ENCODE measurements around the gene ANGPTL8. TPM values are rescaled to one million over a fixed set of nuclear protein-coding genes. Genes with fewer than 3 reads are reported as not detected.

The ANGPTL8 gene
- total and polyA plus RNA-seq, 9 of the 15 experiments (the other 6 are each of a cell fraction or from before 2014, with no cell fraction given), result not detected

DNA sequence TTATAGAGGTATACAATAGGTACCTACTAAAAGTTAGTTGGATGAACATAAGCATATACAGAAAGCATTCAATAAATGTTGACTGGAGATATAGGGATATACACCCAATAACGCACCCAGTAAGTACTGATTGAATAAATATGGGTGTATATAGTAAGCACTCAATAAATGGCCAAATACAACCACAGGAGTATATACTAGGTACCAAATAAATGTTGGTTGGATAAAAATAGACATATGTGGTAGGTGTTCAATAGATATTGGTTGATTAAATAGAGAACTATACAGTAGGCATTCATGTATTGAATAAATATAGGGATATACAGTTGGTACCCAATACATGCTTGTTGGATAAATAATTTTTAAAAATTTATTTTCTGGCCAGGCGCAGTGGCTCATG is 9.4 kb downstream of the ANGPTL8 start:
- no peaks in the 10 kb centered on the region for H3K9me3 ChIP-seq (replicated peaks; ENCODE audit: control insufficient read depth, insufficient read depth, low read depth, low read length)
- TF ChIP-seq KDM4B (IDR thresholded peaks at IDR 0.05; ENCODE audit: borderline replicate concordance in 2 of 2, low read depth in 1 of 2), result no peak
- TF ChIP-seq ATF1 (CRISPR knock-in tag; IDR thresholded peaks at IDR 0.05), result no peak
- TF ChIP-seq ATF1 (tag; IDR thresholded peaks at IDR 0.05), result no peak
- peak; percentile 93 for TF ChIP-seq ZKSCAN8 (CRISPR knock-in tag; IDR thresholded peaks at IDR 0.05)
- POLR2A ChIA-PET, result interaction anchor here (0.5 kb wide), 1 partner anchor 1651 kb away, joined by 3 read pairs; no protein-coding TSS in a partner anchor
- DNase-seq (ENCODE audit: extremely low read depth in 1 of 4, low spot score in 3 of 4), result no peak
- no peak overlapping the region for H3K4me2 ChIP-seq (ENCODE audit: insufficient read depth, low read length)
- no peak for FAIRE-seq
- intact Hi-C loops (cut with micrococcal nuclease) (no loop called here), in situ Hi-C loops (cut with MboI) (no loop called here)
- H3K27me3 ChIP-seq (ENCODE audit: control insufficient read depth in 2 of 2, insufficient read depth in 2 of 2, low read length in 2 of 2), result no peaks in the 10 kb centered on the region
- CTCF ChIA-PET (ENCODE audit: low intra/inter-chr PET ratio), result no interaction called here
- H3K9me1 ChIP-seq (ENCODE audit: control insufficient read depth, insufficient read depth, low read length), result no peaks in the 10 kb centered on the region
- H3K4me3 ChIP-seq, result no peak overlapping the region
- no peak overlapping the region for H3K27ac ChIP-seq (ENCODE audit: extremely low read depth, low read depth, low read length)
- H3K36me3 ChIP-seq (ENCODE audit: control insufficient read depth, insufficient read depth, low read length), result peaks cover 23% of the 10 kb centered on the region; the same call in 2 of the 3 replicates
- no peak overlapping the region for H2AFZ ChIP-seq (ENCODE audit: low read depth, low read length)
- no TSS peak for BruUV-seq (replicated peaks)
- no peak overlapping the region for H3K9ac ChIP-seq (ENCODE audit: insufficient read depth in 1 of 2, low read depth in 2 of 2, low read length in 2 of 2)
- 79% methylated on average over 2 of the region's 2 CpGs for WGBS (ENCODE audit: insufficient coverage, low coverage, missing lambda C conversion rate)
- H3K4me1 ChIP-seq (replicated peaks in 1 of 2; ENCODE audit: control insufficient read depth in 2 of 2, insufficient read depth in 2 of 2, low read length in 2 of 2), result peaks cover 0 to 5% of the 10 kb centered on the region in 2 experiments; a peak in 1 of 5 replicates
- no peaks in the 10 kb centered on the region for H3K79me2 ChIP-seq (ENCODE audit: control insufficient read depth, insufficient read depth, low read length)
- no peaks in the 10 kb centered on the region for H4K20me1 ChIP-seq (replicated peaks; ENCODE audit: control insufficient read depth, insufficient read depth, low read length)
- no peak for ATAC-seq

- ATAC-seq (no peak), DNase-seq (ENCODE audit: extremely low read depth in 1 of 4, low spot score in 3 of 4) (no peak), FAIRE-seq (no peak)
- BruUV-seq (replicated peaks), result no TSS peak
- peaks cover 23% of the 10 kb centered on the region; the same call in 2 of the 3 replicates for H3K36me3 ChIP-seq (ENCODE audit: control insufficient read depth, insufficient read depth, low read length)
- no peaks in the 10 kb centered on the region for H3K9me3 ChIP-seq (replicated peaks; ENCODE audit: control insufficient read depth, insufficient read depth, low read depth, low read length)
- POLR2A ChIA-PET, result interaction anchor here (0.5 kb wide), 1 partner anchor 9 kb away, joined by 3 read pairs; no protein-coding TSS in a partner anchor
- intact Hi-C loops (cut with micrococcal nuclease), result no loop called here
- CTCF ChIA-PET (ENCODE audit: low intra/inter-chr PET ratio), result interaction anchor here (0.6 kb wide), 1 partner anchor 25 kb away, joined by 3 read pairs; no protein-coding TSS in a partner anchor
- no peaks in the 10 kb centered on the region for H3K27me3 ChIP-seq (ENCODE audit: control insufficient read depth in 2 of 2, insufficient read depth in 2 of 2, low read length in 2 of 2)
- no peaks in the 10 kb centered on the region for H3K9me1 ChIP-seq (ENCODE audit: control insufficient read depth, insufficient read depth, low read length)
- H2AFZ ChIP-seq (ENCODE audit: low read depth, low read length), result no peak overlapping the region
- H3K4me1 ChIP-seq (replicated peaks in 1 of 2; ENCODE audit: control insufficient read depth in 2 of 2, insufficient read depth in 2 of 2, low read length in 2 of 2), result peaks cover 0 to 5% of the 10 kb centered on the region in 2 experiments; a peak in 2 of 5 replicates
- no peaks in the 10 kb centered on the region for H3K79me2 ChIP-seq (ENCODE audit: control insufficient read depth, insufficient read depth, low read length)
- 0 out of 2 replicates have a peak, but pooled peaks cover 6% of the 10 kb centered on the region for H4K20me1 ChIP-seq (replicated peaks; ENCODE audit: control insufficient read depth, insufficient read depth, low read length)
- no peak overlapping the region for H3K4me3 ChIP-seq
- no peak overlapping the region for H3K27ac ChIP-seq (ENCODE audit: extremely low read depth, low read depth, low read length)
- H3K4me2 ChIP-seq (ENCODE audit: insufficient read depth, low read length), result no peak overlapping the region
- TF ChIP-seq CC2D1A (IDR thresholded peaks at IDR 0.05) (no peak), RFX5 (IDR thresholded peaks at IDR 0.05; ENCODE audit: low read depth, low read length) (peak; percentile 83)
- WGBS (ENCODE audit: insufficient coverage, low coverage, missing lambda C conversion rate), result 100% methylated on average over 4 of the region's 4 CpGs
- in situ Hi-C loops (cut with MboI), result no loop called here
- no peak overlapping the region for H3K9ac ChIP-seq (ENCODE audit: insufficient read depth in 1 of 2, low read depth in 2 of 2, low read length in 2 of 2)
These were observed 11.8 kb downstream of the ANGPTL8 start for GRCh38 chr19:11251217-11251616.

All from K562 (cell line).